PC-9 (cell line): ENCODE measurements around the gene IL1A.

Source experiments
- EZH2 ChIP-seq: fragments of 200-600 bp; sonication (generic); IDR thresholded peaks from 2 replicates; pipeline ENCODE4 v1.8.0; 2017; ENCODE audit warnings: antibody characterized with exemption, low read depth
- TF ChIP-seq, protein P1 (sequence below): fragments of 200-600 bp; sonication (generic); conservative IDR thresholded peaks from 2 replicates; pipeline ENCODE4 v1.6.1; 2017; ENCODE audit warnings: mixed run types, antibody characterized with exemption, mild to moderate bottlenecking, moderate library complexity

DNA sequence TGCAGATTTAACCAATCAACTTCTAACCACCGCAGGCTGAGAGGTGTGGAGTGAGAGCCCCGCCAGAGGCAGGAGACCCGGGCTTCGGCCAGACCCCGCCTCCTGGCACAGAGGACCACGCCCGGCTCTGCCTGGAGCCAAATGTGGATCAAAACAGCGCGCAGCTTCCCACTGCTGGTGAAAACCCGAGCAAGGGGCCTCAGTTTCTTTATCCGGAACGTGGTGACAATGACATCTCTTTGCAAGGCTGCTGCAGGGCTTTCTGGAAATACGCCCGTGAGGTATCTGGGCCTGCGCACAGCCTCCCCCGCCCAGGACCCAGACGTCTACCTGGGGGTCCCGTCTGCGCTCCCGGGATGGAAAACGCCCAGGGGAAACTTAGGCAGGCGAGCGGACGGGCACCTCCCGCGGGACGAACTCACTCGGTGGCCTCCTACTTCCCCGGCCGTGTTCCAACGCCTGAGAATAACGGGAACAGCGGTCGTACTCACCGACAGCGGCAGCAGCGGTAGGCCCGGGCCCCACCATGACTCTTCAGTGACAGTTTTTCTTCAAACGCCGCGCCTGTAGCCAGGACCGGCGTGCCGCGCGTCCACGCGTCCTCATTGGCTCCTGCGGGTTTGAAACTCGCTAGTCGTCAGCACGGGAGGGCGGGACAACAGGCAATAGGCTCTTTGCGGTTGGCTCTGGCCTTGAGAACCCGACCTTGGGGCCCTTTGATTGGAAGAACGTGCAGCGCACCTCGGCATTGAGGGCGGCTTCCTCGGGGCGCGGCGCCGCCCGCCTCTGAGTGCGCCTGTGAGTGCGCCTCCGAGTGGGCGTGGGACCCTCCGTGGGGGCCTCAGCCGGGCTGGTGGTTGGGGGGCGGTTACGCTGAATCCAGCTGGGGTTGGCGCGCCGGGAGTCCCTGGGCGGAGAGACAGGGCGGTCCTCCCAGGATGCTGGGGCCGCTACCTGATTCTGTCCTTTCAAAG lies 19.9 kb downstream of the IL1A start, which contains the start of gene CKAP2L:
- TF ChIP-seq, protein P1, sequence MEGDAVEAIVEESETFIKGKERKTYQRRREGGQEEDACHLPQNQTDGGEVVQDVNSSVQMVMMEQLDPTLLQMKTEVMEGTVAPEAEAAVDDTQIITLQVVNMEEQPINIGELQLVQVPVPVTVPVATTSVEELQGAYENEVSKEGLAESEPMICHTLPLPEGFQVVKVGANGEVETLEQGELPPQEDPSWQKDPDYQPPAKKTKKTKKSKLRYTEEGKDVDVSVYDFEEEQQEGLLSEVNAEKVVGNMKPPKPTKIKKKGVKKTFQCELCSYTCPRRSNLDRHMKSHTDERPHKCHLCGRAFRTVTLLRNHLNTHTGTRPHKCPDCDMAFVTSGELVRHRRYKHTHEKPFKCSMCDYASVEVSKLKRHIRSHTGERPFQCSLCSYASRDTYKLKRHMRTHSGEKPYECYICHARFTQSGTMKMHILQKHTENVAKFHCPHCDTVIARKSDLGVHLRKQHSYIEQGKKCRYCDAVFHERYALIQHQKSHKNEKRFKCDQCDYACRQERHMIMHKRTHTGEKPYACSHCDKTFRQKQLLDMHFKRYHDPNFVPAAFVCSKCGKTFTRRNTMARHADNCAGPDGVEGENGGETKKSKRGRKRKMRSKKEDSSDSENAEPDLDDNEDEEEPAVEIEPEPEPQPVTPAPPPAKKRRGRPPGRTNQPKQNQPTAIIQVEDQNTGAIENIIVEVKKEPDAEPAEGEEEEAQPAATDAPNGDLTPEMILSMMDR: no peak
- TF ChIP-seq EZH2: no peak
